ENCODE results near the gene ZER1. TPM values are rescaled to one million over a fixed set of nuclear protein-coding genes. Genes with fewer than 3 reads are reported as not detected.

Gene ZER1
- total and polyA plus RNA-seq, 2 of the 8 experiments (the other 6 are each of a cell fraction or from before 2014, with no cell fraction given) = 20.5 to 26.6 TPM

DNA sequence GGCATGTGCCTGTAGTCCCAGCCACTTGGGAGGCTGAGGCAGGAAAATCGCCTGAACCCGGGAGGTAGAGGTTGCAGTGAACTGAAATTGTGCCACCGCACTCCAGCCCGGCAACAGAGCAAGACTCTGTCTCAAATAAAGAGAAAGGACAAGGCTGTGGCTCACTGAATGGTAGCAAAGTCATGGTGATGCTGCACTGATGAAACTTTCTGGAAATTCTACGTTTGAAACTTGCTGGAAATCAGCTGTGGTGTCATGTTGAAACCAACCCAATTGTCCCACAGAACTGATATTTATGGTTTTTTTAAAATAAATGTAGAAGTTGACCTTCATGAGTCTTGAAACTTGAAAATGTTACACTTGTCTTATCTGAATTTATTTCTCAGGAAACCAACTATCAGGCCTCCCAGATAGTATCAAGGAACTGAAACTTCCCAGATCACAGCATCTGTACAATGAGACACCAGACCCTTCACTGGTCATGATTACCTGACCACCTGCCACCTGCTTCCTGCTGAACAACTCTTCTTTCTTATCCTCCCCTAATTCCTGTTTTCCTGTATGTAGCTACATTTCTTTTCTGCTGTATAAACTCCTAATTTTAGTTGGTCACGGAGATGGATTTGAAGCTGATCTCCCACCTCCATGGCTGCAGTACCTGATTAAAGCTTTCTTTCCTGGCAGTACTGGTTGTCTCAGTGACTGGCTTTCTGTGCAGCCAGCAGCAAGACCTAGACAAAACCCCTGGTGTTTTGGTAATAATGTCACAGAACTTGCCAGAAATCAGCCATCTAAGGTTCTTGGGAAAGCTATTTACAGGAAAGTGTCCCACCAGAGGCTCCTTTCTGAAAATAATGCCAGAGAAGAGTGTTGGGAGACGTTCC lies 9.7 kb upstream of the ZER1 start:
- Histone ChIP-seq H3K4me3 (ENCODE audit: extremely low read depth in 1 of 4, insufficient read depth in 2 of 4, low read depth in 3 of 4, low read length in 4 of 4) (no peak overlapping the region), H3K27ac (ENCODE audit: low read depth, low read length) (no peak overlapping the region), H3K36me3 (ENCODE audit: control insufficient read depth in 2 of 4, insufficient read depth in 4 of 4, low read length in 3 of 4) (no peaks in the 10 kb centered on the region), H3K14ac (ENCODE audit: insufficient read length) (no peak overlapping the region), H2BK120ac (replicated peaks; ENCODE audit: low read depth, low read length) (no peak overlapping the region), H3K79me1 (ENCODE audit: low read depth, low read length) (no peaks in the 10 kb centered on the region), H3K79me2 (ENCODE audit: control insufficient read depth in 1 of 2, insufficient read depth in 2 of 2, low read length in 2 of 2) (no peaks in the 10 kb centered on the region), H3K9me3 (ENCODE audit: insufficient read depth in 2 of 2, low read depth in 1 of 2, low read length in 1 of 2) (peaks cover 0 to 7% of the 10 kb centered on the region in 2 experiments; a peak in 1 of 4 replicates), H2BK15ac (ENCODE audit: low read length) (no peak overlapping the region), H3K56ac (replicated peaks; ENCODE audit: insufficient read length, low read depth, low read length) (no peak overlapping the region), H3K23me2 (ENCODE audit: low read depth, low read length) (no peaks in the 10 kb centered on the region), H3K23ac (ENCODE audit: insufficient read length) (no peak overlapping the region), H4K8ac (ENCODE audit: extremely low read depth, insufficient read depth, low read length) (no peak overlapping the region), H3K4me1 (replicated peaks in 1 of 4; ENCODE audit: control insufficient read depth in 3 of 4, insufficient read depth in 4 of 4, low read length in 3 of 4) (no peaks in the 10 kb centered on the region), H4K5ac (ENCODE audit: insufficient read length, low read depth, low read length) (no peak overlapping the region), H3K4ac (replicated peaks; ENCODE audit: insufficient read length, low read depth, low read length) (no peak overlapping the region), H2BK5ac (ENCODE audit: low read depth, low read length) (no peak overlapping the region), H2BK12ac (ENCODE audit: low read depth, low read length) (no peak overlapping the region), H3K4me2 (ENCODE audit: insufficient read depth in 1 of 2, low read depth in 2 of 2, low read length in 2 of 2) (no peak overlapping the region), H3K9ac (replicated peaks in 1 of 4; ENCODE audit: extremely low read depth in 1 of 4, low read depth in 3 of 4, low read length in 3 of 4) (no peak overlapping the region; a peak in 1 of 7 replicates), H2AK5ac (ENCODE audit: low read depth, low read length) (no peak overlapping the region), H4K91ac (replicated peaks; ENCODE audit: insufficient read length, low read length) (no peak overlapping the region), H3K27me3 (replicated peaks in 1 of 4; ENCODE audit: control insufficient read depth in 3 of 4, extremely low read depth in 1 of 4, insufficient read depth in 3 of 4, low read length in 3 of 4) (no peaks in the 10 kb centered on the region), H2AFZ (ENCODE audit: low read length) (no peak overlapping the region), H4K20me1 (replicated peaks in 1 of 2; ENCODE audit: control insufficient read depth in 1 of 2, insufficient read depth in 2 of 2, low read length in 2 of 2) (no peaks in the 10 kb centered on the region), H2BK20ac (ENCODE audit: low read length) (no peak overlapping the region), H3K18ac (ENCODE audit: extremely low read depth, low read length) (no peak overlapping the region)
- no peak for DNase-seq (ENCODE audit: low read depth in 1 of 2, low spot score in 2 of 2)
- FAIRE-seq = no peak
- CTCF ChIA-PET (ENCODE audit: partially characterized antibody) = interaction anchor here (0.9 to 1.6 kb wide), 5 partner anchors 8 to 26 kb away, joined by 3 to 5 read pairs (median 4); no protein-coding TSS in a partner anchor
- 84% methylated on average over 7 of the region's 7 CpGs; no CpG with 5 or more reads in 1 of the 2 experiments for WGBS, 2 experiments (ENCODE audit: extremely low coverage in 1 of 2, insufficient coverage in 1 of 2, insufficient read length in 1 of 2, insufficient replicate concordance in 2 of 2, low coverage in 1 of 2, low lambda C conversion rate in 2 of 2, missing lambda C conversion rate in 1 of 2)
- POLR2A ChIA-PET (ENCODE audit: partially characterized antibody) = interaction anchor here (1.5 kb wide), 2 partner anchors 10 to 79 kb away, joined by 3 to 4 read pairs; partner anchors contain the start of genes PKN3 and ZER1
- TF ChIP-seq TCF12 (IDR thresholded peaks at IDR 0.05; ENCODE audit: low read depth, low read length) (no peak), CREB1 (IDR thresholded peaks at IDR 0.05) (no peak), EZH2 (IDR thresholded peaks at IDR 0.05; ENCODE audit: low read depth, low read length, severe bottlenecking) (no peak), EP300 (IDR thresholded peaks at IDR 0.05; ENCODE audit: borderline replicate concordance in 1 of 2, low read depth in 2 of 2, low read length in 2 of 2) (no peak), POLR2AphosphoS5 (IDR thresholded peaks at IDR 0.05; ENCODE audit: low read depth, low read length) (no peak), ZNF274 (IDR thresholded peaks at IDR 0.05; ENCODE audit: borderline replicate concordance, extremely low read depth, low read length) (no peak), FOSL1 (IDR thresholded peaks at IDR 0.05; ENCODE audit: insufficient read depth, low read depth, low read length) (no peak), JUND (IDR thresholded peaks at IDR 0.05; ENCODE audit: low read length) (no peak), HDAC2 (IDR thresholded peaks at IDR 0.05; ENCODE audit: borderline replicate concordance in 1 of 2, low read depth in 2 of 2, low read length in 2 of 2) (no peak), MAFK (IDR thresholded peaks at IDR 0.05; ENCODE audit: low read depth, low read length) (no peak)
- TF ChIP-seq, protein P1, sequence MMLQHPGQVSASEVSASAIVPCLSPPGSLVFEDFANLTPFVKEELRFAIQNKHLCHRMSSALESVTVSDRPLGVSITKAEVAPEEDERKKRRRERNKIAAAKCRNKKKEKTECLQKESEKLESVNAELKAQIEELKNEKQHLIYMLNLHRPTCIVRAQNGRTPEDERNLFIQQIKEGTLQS (IDR thresholded peaks at IDR 0.05; ENCODE audit: insufficient read depth, low read depth, low read length) = no peak
